GM06990 (cell line): ENCODE data around the gene WBP2.

ENCODE experiments used
- DNase-seq: peaks from one replicate; pipeline ENCODE4 v3.0.0-alpha.2; 2011; ENCODE audit not compliant: insufficient read length; ENCODE audit errors: extremely low read depth
- H3K27me3 ChIP-seq: replicated peaks from 2 replicates; pipeline ENCODE4 v1.6.0; 2011; ENCODE audit warnings: low read length; ENCODE audit not compliant: control insufficient read depth, insufficient read depth
- H3K36me3 ChIP-seq: 2 replicates; pipeline ENCODE4 v1.5.1; 2011; ENCODE audit warnings: low read length; ENCODE audit not compliant: control insufficient read depth, insufficient read depth
- H3K4me3 ChIP-seq: replicated peaks from 2 replicates; pipeline ENCODE4 v1.5.1; 2011; ENCODE audit warnings: low read depth, mild to moderate bottlenecking, control low read depth, low read length
- CTCF ChIP-seq: IDR thresholded peaks from 2 replicates; pipeline ENCODE4 v1.5.1; 2011; ENCODE audit warnings: low read length, control low read depth, mild to moderate bottlenecking, inconsistent platforms; ENCODE audit not compliant: insufficient read depth, poor library complexity, severe bottlenecking

WBP2 gene

GRCh38 chr17:75846692-75847613 is 8.2 kb downstream of the WBP2 start:
- Histone ChIP-seq H3K27me3 (no peaks in the 10 kb centered on the region), H3K4me3 (no peak overlapping the region), H3K36me3 (peaks cover 37% of the 10 kb centered on the region)
- no peak for TF ChIP-seq CTCF
- DNase-seq: peak; percentile 10

- DNase-seq: peak; percentile 15
- Histone ChIP-seq H3K36me3 (peaks cover 32% of the 10 kb centered on the region), H3K4me3 (no peak overlapping the region), H3K27me3 (no peaks in the 10 kb centered on the region)
- no peak for TF ChIP-seq CTCF
Measured at GRCh38 chr17:75845933-75846691, 9.0 kb downstream of the WBP2 start.

- peak; percentile 84 for DNase-seq
- Histone ChIP-seq H3K4me3 (peak overlapping the region; percentile 63), H3K27me3 (no peaks in the 10 kb centered on the region), H3K36me3 (peaks cover 38% of the 10 kb centered on the region)
- TF ChIP-seq CTCF: peak; percentile 88
Measured at GRCh38 chr17:75845058-75845711, 9.9 kb downstream of the WBP2 start.

- Histone ChIP-seq H3K4me3 (peak overlapping the region; percentile 63), H3K27me3 (no peaks in the 10 kb centered on the region)
Measured at GRCh38 chr17:75844530-75845057, 10.5 kb downstream of the WBP2 start.

More at GRCh38 chr17:75844530-75845057, 10.5 kb downstream of the WBP2 start:
- DNase-seq: no peak
- peaks cover 38% of the 10 kb centered on the region for H3K36me3 ChIP-seq
- TF ChIP-seq CTCF: no peak
